ENCODE data around the gene TSR3. TPM values are rescaled to one million over a fixed set of nuclear protein-coding genes. Genes with fewer than 3 reads are reported as not detected.

Gene TSR3
- total RNA-seq, 1 experiment from 2014 or later = 58.8 TPM

GRCh38 chr16:1366060-1366711, 14.5 kb upstream of the TSR3 start:
- no peak for TF ChIP-seq CTCF (conservative IDR thresholded peaks at IDR 0.05)
- no peak overlapping the region for H2BK20ac ChIP-seq (ENCODE audit: low read depth, low read length, poor library complexity, severe bottlenecking)
- Mint-ChIP-seq H3K4me3 (no peak overlapping the region; a peak in 1 of 5 replicates), H3K27ac (no peak overlapping the region), H3K36me3 (ENCODE audit: insufficient read depth in 1 of 3, low read depth in 3 of 3) (peaks cover 16 to 46% (median 35%) of the 10 kb centered on the region in 3 experiments; a peak in 6 of 7 replicates), H3K9me3 (no peaks in the 10 kb centered on the region), H3K27me3 (ENCODE audit: low read depth) (no peaks in the 10 kb centered on the region), H3K4me1 (no peaks in the 10 kb centered on the region)
- 0 out of 2 replicates have a peak, but pooled peaks cover 2% of the 10 kb centered on the region for H3K79me2 ChIP-seq (ENCODE audit: insufficient read depth, low read length)
- no peak overlapping the region for H2AK5ac ChIP-seq (ENCODE audit: insufficient read length, low read length)
- no peak overlapping the region for H2BK5ac ChIP-seq (ENCODE audit: insufficient read length, low read length)
- H2BK120ac ChIP-seq (ENCODE audit: low read depth, low read length, poor library complexity, severe bottlenecking) = no peak overlapping the region
- H4K20me1 ChIP-seq (ENCODE audit: control insufficient read depth, insufficient read depth, insufficient read length) = no peaks in the 10 kb centered on the region
- H3K56ac ChIP-seq (ENCODE audit: insufficient read length, low read depth, low read length) = no peak overlapping the region
- H4K5ac ChIP-seq (ENCODE audit: insufficient read length, low read depth, low read length) = no peak overlapping the region
- no peak overlapping the region for H2BK12ac ChIP-seq (ENCODE audit: insufficient read length, low read depth, low read length)
- no peak overlapping the region for H4K91ac ChIP-seq (ENCODE audit: insufficient read length, low read depth, low read length)
- H3K4me1 ChIP-seq (ENCODE audit: insufficient read depth, low read length) = no peaks in the 10 kb centered on the region
- H3K23me2 ChIP-seq (ENCODE audit: insufficient read length, low read depth, low read length, poor library complexity, severe bottlenecking) = no peaks in the 10 kb centered on the region
- H3K14ac ChIP-seq (ENCODE audit: insufficient read depth, low read length) = no peak overlapping the region
- no peaks in the 10 kb centered on the region for H3K27me3 ChIP-seq (ENCODE audit: insufficient read depth, low read length)
- H3K4me2 ChIP-seq (ENCODE audit: insufficient read depth, insufficient read length, low read length) = no peak overlapping the region
- H3K18ac ChIP-seq (ENCODE audit: insufficient read length, low read depth, low read length) = no peak overlapping the region
- H3K9me3 ChIP-seq (ENCODE audit: control insufficient read depth, low read depth, low read length) = no peaks in the 10 kb centered on the region
- H3T11ph ChIP-seq (ENCODE audit: low read length) = no peak overlapping the region
- H3K4ac ChIP-seq (ENCODE audit: low read depth, low read length) = no peak overlapping the region
- no peaks in the 10 kb centered on the region for H3K79me1 ChIP-seq (ENCODE audit: insufficient read depth, low read depth, low read length, poor library complexity, severe bottlenecking)
- no peak overlapping the region for H3K9ac ChIP-seq (ENCODE audit: extremely low read depth, insufficient read length, low read length)
- no peak for DNase-seq
- no peak overlapping the region for H3K23ac ChIP-seq (ENCODE audit: insufficient read length, low read depth, low read length)
- no CpG with 5 or more reads among the region's 29 CpGs for WGBS (ENCODE audit: extremely low coverage, insufficient read length, low lambda C conversion rate)
- no peak overlapping the region for H3K27ac ChIP-seq (ENCODE audit: insufficient read length, low read depth, low read length)
- H2BK15ac ChIP-seq (ENCODE audit: low read depth, low read length) = no peak overlapping the region
- H2AFZ ChIP-seq (ENCODE audit: low read length) = no peak overlapping the region
- H4K8ac ChIP-seq (replicated peaks; ENCODE audit: insufficient read length, low read depth, low read length) = no peak overlapping the region
